GM19240 (cell line): ENCODE measurements around the gene APOD.

Experiments
- DNase-seq: peaks from one replicate; pipeline ENCODE4 v3.0.0; 2011; ENCODE audit warnings: low spot score; ENCODE audit not compliant: insufficient read length

APOD gene

DNA sequence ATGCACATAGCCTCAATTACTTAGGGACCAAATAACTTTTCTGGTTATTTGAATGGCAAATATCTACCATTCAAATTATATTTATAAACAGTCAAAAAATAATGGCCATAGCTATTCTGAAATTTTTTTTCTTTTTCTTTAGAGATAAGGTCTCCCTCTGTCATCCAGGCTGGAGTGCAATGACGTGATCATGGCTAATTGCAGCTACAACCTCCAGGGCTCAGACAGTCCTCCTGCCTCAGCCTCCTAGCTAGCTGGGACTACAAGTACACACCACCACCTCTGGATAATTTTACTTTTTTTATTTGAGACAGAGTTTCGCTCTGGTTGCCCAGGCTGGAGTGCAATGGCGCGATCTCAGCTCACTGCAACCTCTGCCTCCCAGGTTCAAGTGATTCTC lies 57.2 kb downstream of the APOD start:
- no peak for DNase-seq

DNA sequence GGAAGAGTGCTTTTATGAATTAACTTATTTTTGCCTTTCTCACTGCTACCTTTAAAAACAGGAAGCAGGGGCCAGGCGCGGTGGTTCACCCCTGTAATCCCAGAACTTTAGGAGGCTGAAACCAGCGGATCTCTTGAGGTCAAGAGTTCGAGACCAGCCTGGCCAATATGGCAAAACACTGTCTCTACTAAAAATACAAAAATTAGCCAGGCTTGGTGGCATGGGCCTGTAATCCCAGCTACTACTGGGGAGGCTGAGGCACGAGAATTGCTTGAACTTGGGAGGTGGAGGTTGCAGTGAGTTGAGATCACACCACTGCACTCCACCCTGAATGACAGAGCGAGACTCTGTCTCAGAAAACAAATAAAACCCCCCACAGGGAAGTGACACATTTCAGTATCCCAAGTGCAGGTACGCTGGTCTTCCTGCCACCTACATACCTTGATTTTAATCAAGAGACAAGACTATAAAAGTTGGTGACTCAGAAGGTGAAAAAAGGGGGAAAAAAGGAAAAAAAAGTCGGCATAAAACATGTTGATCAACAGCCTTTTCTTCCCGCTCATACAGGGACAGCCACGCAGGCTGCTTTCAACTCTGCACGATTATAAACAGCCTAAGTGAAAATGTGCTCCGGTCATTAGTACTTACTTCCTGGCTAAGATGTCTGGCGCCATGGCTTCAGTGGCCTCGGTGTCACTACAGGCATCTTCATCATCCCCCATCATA lies 59.4 kb downstream of the APOD start:
- no peak for DNase-seq

DNA sequence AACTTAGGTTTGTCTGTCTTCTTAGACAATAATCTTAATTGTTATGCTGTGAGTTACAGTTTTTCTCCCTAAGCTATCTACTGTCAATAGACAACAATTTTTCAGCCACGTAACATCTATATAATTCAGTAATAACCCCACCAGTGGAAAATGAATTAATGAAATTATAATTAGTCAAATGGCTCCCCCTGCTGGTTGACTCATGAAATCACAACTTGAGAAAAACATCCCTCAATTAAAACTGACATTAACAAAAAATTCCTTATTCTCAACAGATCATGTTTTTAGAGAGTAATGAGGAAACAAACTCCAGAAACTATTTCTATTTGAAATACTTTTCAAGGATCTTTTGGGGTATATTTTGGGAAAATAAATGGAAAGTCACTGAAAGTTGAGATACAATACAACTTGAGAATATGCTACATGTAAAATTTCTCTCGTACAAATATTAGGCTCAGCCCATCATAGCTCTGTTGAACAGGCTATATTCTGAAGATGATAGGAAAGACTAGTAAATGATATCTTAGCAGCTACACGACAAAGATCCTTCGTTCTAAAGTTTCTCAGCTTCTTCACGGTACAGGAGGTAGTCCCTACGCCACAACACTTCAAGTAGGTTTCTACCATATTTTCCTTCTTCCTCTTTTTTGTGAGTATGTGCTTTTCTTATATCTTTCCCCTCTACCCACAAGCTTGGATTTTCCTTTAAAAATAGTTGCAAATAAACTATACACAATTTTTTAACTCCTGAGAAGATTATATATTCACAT lies 61.3 kb downstream of the APOD start:
- no peak for DNase-seq
